ENCODE data around the gene PRCP.

Gene PRCP

DNA sequence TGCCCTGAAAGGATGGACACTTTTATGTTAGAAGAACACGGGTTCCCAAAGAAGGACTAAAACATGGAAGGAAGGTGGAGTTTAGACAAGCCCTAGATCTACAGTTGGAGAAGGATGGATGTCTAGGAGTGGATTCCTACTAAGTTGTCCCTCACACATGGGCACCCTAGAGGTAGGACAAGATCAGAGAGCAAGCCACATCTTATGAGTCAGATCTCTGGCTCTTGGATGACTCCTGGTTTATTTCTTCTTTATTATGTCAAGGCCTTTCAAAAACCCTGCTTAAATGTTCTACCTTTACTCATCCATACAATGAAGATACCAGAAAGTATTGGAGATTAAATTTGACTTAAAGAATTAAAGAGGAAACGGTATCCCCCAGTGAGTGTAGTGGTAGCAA lies 34.4 kb downstream of the PRCP start:
- 100% methylated on average over 2 of the region's 2 CpGs for WGBS (ENCODE audit: insufficient coverage)
- DNase-seq: no peak
- Histone ChIP-seq H3K27me3 (replicated peaks in 2 of 5; ENCODE audit: control insufficient read depth in 4 of 5, insufficient read depth in 5 of 5, low read length in 4 of 5) (no peaks in the 10 kb centered on the region), H3K36me3 (ENCODE audit: control insufficient read depth in 4 of 4, insufficient read depth in 4 of 4, low read length in 3 of 4) (no peaks in the 10 kb centered on the region), H3K4me3 (ENCODE audit: control insufficient read depth in 1 of 7, extremely low read depth in 1 of 7, insufficient read depth in 4 of 7, low read depth in 2 of 7, low read length in 6 of 7) (no peak overlapping the region), H3K4me1 (ENCODE audit: control extremely low read depth in 1 of 4, control insufficient read depth in 4 of 4, insufficient read depth in 4 of 4, low read length in 3 of 4) (peaks cover 0 to 5% (median 1%) of the 10 kb centered on the region in 4 experiments), H3K9me3 (ENCODE audit: control extremely low read depth in 1 of 5, control insufficient read depth in 4 of 5, insufficient read depth in 2 of 5, low read depth in 1 of 5, low read length in 4 of 5) (no peaks in the 10 kb centered on the region), H3K27ac (ENCODE audit: insufficient read depth in 1 of 2, low read depth in 1 of 2, low read length in 2 of 2, poor library complexity in 1 of 2, severe bottlenecking in 2 of 2) (no peak overlapping the region)
- ChIA-PET POLR2A (no interaction called here), CTCF (interaction anchor here (0.6 to 7.0 kb wide), 9 partner anchors 13 to 802 kb away, joined by 3 to 56 read pairs (median 7); partner anchors contain the start of genes DDIAS and PRCP)

GRCh38 chr11:82864268-82864667 lies 36.0 kb downstream of the PRCP start:
- CTCF ChIA-PET: interaction anchor here (1.1 to 7.0 kb wide), 7 partner anchors 12 to 153 kb away, joined by 3 to 56 read pairs (median 4); partner anchors contain the start of genes DDIAS and PRCP

GRCh38 chr11:82863209-82863608 lies 37.0 kb downstream of the PRCP start:
- Histone ChIP-seq H3K9me3 (ENCODE audit: control extremely low read depth in 1 of 5, control insufficient read depth in 4 of 5, insufficient read depth in 2 of 5, low read depth in 1 of 5, low read length in 4 of 5) (no peaks in the 10 kb centered on the region), H3K36me3 (ENCODE audit: control insufficient read depth in 4 of 4, insufficient read depth in 4 of 4, low read length in 3 of 4) (no peaks in the 10 kb centered on the region), H3K4me3 (ENCODE audit: control insufficient read depth in 1 of 7, extremely low read depth in 1 of 7, insufficient read depth in 4 of 7, low read depth in 2 of 7, low read length in 6 of 7) (no peak overlapping the region), H3K4me1 (ENCODE audit: control extremely low read depth in 1 of 4, control insufficient read depth in 4 of 4, insufficient read depth in 4 of 4, low read length in 3 of 4) (peaks cover 0 to 5% (median 1%) of the 10 kb centered on the region in 4 experiments), H3K27me3 (replicated peaks in 2 of 5; ENCODE audit: control insufficient read depth in 4 of 5, insufficient read depth in 5 of 5, low read length in 4 of 5) (no peaks in the 10 kb centered on the region), H3K27ac (ENCODE audit: insufficient read depth in 1 of 2, low read depth in 1 of 2, low read length in 2 of 2, poor library complexity in 1 of 2, severe bottlenecking in 2 of 2) (no peak overlapping the region)
- WGBS (ENCODE audit: insufficient coverage): 100% methylated on average over 1 of the region's 2 CpGs
- ChIA-PET POLR2A (interaction anchor here (0.6 kb wide), 1 partner anchor 160 kb away, joined by 3 read pairs; no protein-coding TSS in a partner anchor), CTCF (interaction anchor here (0.7 to 1.9 kb wide), 8 partner anchors 15 to 183 kb away, joined by 3 to 41 read pairs (median 3); no protein-coding TSS in a partner anchor)
- DNase-seq: no peak

More at GRCh38 chr11:82864268-82864667, 36.0 kb downstream of the PRCP start:
- 20% methylated on average over 3 of the region's 5 CpGs for WGBS (ENCODE audit: insufficient coverage)
- no peak overlapping the region for H3K4me3 ChIP-seq (ENCODE audit: control insufficient read depth in 1 of 7, extremely low read depth in 1 of 7, insufficient read depth in 4 of 7, low read depth in 2 of 7, low read length in 6 of 7)
- POLR2A ChIA-PET: no interaction called here
- H3K4me1 ChIP-seq (ENCODE audit: control extremely low read depth in 1 of 4, control insufficient read depth in 4 of 4, insufficient read depth in 4 of 4, low read length in 3 of 4): peaks cover 0 to 5% (median 1%) of the 10 kb centered on the region in 4 experiments
- peak; percentile 55 to 72 (median 70) for DNase-seq
- no peaks in the 10 kb centered on the region for H3K27me3 ChIP-seq (replicated peaks in 2 of 5; ENCODE audit: control insufficient read depth in 4 of 5, insufficient read depth in 5 of 5, low read length in 4 of 5)
- H3K27ac ChIP-seq (ENCODE audit: insufficient read depth in 1 of 2, low read depth in 1 of 2, low read length in 2 of 2, poor library complexity in 1 of 2, severe bottlenecking in 2 of 2): no peak overlapping the region
- H3K36me3 ChIP-seq (ENCODE audit: control insufficient read depth in 4 of 4, insufficient read depth in 4 of 4, low read length in 3 of 4): no peaks in the 10 kb centered on the region
- no peaks in the 10 kb centered on the region for H3K9me3 ChIP-seq (ENCODE audit: control extremely low read depth in 1 of 5, control insufficient read depth in 4 of 5, insufficient read depth in 2 of 5, low read depth in 1 of 5, low read length in 4 of 5)

DNA sequence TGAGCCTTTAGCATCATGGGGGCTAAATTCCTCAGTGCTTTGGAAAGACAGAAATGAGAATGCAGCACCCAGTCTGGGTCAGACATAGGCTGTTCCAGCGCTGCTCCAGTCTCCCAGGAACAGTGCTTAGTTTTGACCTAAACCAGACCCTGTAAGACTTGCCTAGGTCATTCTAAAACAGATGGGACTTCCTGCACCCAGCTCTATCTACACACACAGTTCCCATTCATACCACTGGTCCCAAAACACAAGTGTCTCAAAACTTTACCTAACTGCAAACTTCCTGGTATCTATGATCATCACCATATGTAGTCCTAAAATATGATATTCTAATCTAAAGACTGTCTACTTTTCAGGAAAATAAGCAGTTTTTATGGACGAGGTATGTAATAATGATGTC lies 37.9 kb downstream of the PRCP start:
- Histone ChIP-seq H3K36me3 (ENCODE audit: control insufficient read depth in 4 of 4, insufficient read depth in 4 of 4, low read length in 3 of 4) (no peaks in the 10 kb centered on the region), H3K27ac (ENCODE audit: insufficient read depth in 1 of 2, low read depth in 1 of 2, low read length in 2 of 2, poor library complexity in 1 of 2, severe bottlenecking in 2 of 2) (no peak overlapping the region), H3K9me3 (ENCODE audit: control extremely low read depth in 1 of 5, control insufficient read depth in 4 of 5, insufficient read depth in 2 of 5, low read depth in 1 of 5, low read length in 4 of 5) (no peaks in the 10 kb centered on the region), H3K4me1 (ENCODE audit: control extremely low read depth in 1 of 4, control insufficient read depth in 4 of 4, insufficient read depth in 4 of 4, low read length in 3 of 4) (peaks cover 0 to 5% (median 0%) of the 10 kb centered on the region in 4 experiments), H3K4me3 (ENCODE audit: control insufficient read depth in 1 of 7, extremely low read depth in 1 of 7, insufficient read depth in 4 of 7, low read depth in 2 of 7, low read length in 6 of 7) (no peak overlapping the region), H3K27me3 (replicated peaks in 2 of 5; ENCODE audit: control insufficient read depth in 4 of 5, insufficient read depth in 5 of 5, low read length in 4 of 5) (no peaks in the 10 kb centered on the region)
- ChIA-PET POLR2A (no interaction called here), CTCF (interaction anchor here (0.7 to 1.9 kb wide), 8 partner anchors 15 to 388 kb away, joined by 3 to 41 read pairs (median 3); no protein-coding TSS in a partner anchor)
- DNase-seq: no peak
- WGBS (ENCODE audit: insufficient coverage): 100% methylated on average over 1 of the region's 2 CpGs

- H3K27me3 ChIP-seq (replicated peaks in 2 of 5; ENCODE audit: control insufficient read depth in 4 of 5, insufficient read depth in 5 of 5, low read length in 4 of 5): no peaks in the 10 kb centered on the region
- DNase-seq: no peak
- POLR2A ChIA-PET: no interaction called here
- no peak overlapping the region for H3K27ac ChIP-seq (ENCODE audit: insufficient read depth in 1 of 2, low read depth in 1 of 2, low read length in 2 of 2, poor library complexity in 1 of 2, severe bottlenecking in 2 of 2)
- CTCF ChIA-PET: interaction anchor here (0.9 to 2.8 kb wide), 7 partner anchors 8 to 149 kb away, joined by 4 to 11 read pairs (median 6); no protein-coding TSS in a partner anchor
- no peaks in the 10 kb centered on the region for H3K36me3 ChIP-seq (ENCODE audit: control insufficient read depth in 4 of 4, insufficient read depth in 4 of 4, low read length in 3 of 4)
- WGBS (ENCODE audit: insufficient coverage): 89% methylated on average over 1 of the region's 2 CpGs
- H3K4me3 ChIP-seq (ENCODE audit: control insufficient read depth in 1 of 7, extremely low read depth in 1 of 7, insufficient read depth in 4 of 7, low read depth in 2 of 7, low read length in 6 of 7): no peak overlapping the region
- peaks cover 0 to 5% (median 0%) of the 10 kb centered on the region in 4 experiments for H3K4me1 ChIP-seq (ENCODE audit: control extremely low read depth in 1 of 4, control insufficient read depth in 4 of 4, insufficient read depth in 4 of 4, low read length in 3 of 4)
- H3K9me3 ChIP-seq (ENCODE audit: control extremely low read depth in 1 of 5, control insufficient read depth in 4 of 5, insufficient read depth in 2 of 5, low read depth in 1 of 5, low read length in 4 of 5): no peaks in the 10 kb centered on the region
Observed at GRCh38 chr11:82859750-82860149, 40.5 kb downstream of the PRCP start.

DNA sequence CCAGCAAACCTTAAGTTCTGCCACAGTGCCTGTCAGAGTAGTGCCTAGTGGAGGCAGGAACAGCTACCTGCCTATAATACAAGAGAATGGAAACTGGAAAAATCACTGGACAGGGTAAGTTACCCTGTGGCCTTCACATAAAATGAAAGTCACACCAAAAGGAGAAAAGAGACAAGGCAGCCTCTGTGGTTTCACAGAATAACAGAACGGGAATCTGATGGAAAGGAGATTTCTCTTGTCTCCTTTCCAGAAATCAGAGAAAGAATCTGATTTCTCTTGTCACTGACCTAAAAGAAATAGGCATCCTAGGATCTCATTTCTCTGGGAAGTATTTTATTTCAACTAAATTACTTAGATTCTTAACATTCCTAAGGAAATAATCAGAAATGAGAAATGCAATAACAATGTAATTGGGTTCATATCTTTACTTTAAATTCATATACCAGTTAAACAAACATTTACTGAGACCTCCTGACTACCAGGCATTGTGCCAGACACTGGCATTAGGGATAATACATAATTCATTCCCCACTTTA lies 41.6 kb downstream of the PRCP start:
- Histone ChIP-seq H3K27ac (ENCODE audit: insufficient read depth in 1 of 2, low read depth in 1 of 2, low read length in 2 of 2, poor library complexity in 1 of 2, severe bottlenecking in 2 of 2) (no peak overlapping the region), H3K27me3 (replicated peaks in 2 of 5; ENCODE audit: control insufficient read depth in 4 of 5, insufficient read depth in 5 of 5, low read length in 4 of 5) (no peaks in the 10 kb centered on the region), H3K4me3 (ENCODE audit: control insufficient read depth in 1 of 7, extremely low read depth in 1 of 7, insufficient read depth in 4 of 7, low read depth in 2 of 7, low read length in 6 of 7) (no peak overlapping the region), H3K4me1 (ENCODE audit: control extremely low read depth in 1 of 4, control insufficient read depth in 4 of 4, insufficient read depth in 4 of 4, low read length in 3 of 4) (no peaks in the 10 kb centered on the region), H3K9me3 (ENCODE audit: control extremely low read depth in 1 of 5, control insufficient read depth in 4 of 5, insufficient read depth in 2 of 5, low read depth in 1 of 5, low read length in 4 of 5) (peaks cover 0 to 4% (median 0%) of the 10 kb centered on the region in 5 experiments), H3K36me3 (ENCODE audit: control insufficient read depth in 4 of 4, insufficient read depth in 4 of 4, low read length in 3 of 4) (no peaks in the 10 kb centered on the region)
- WGBS (ENCODE audit: insufficient coverage): 50% methylated on average over 1 of the region's 1 CpG
- no peak for DNase-seq
- ChIA-PET POLR2A (no interaction called here), CTCF (interaction anchor here (1.2 to 2.8 kb wide), 6 partner anchors 8 to 148 kb away, joined by 3 to 11 read pairs (median 6); no protein-coding TSS in a partner anchor)

- 96% methylated on average over 2 of the region's 2 CpGs for WGBS (ENCODE audit: insufficient coverage)
- Histone ChIP-seq H3K27ac (ENCODE audit: insufficient read depth in 1 of 2, low read depth in 1 of 2, low read length in 2 of 2, poor library complexity in 1 of 2, severe bottlenecking in 2 of 2) (no peak overlapping the region), H3K4me3 (ENCODE audit: control insufficient read depth in 1 of 7, extremely low read depth in 1 of 7, insufficient read depth in 4 of 7, low read depth in 2 of 7, low read length in 6 of 7) (no peak overlapping the region), H3K27me3 (replicated peaks in 2 of 5; ENCODE audit: control insufficient read depth in 4 of 5, insufficient read depth in 5 of 5, low read length in 4 of 5) (no peaks in the 10 kb centered on the region), H3K9me3 (ENCODE audit: control extremely low read depth in 1 of 5, control insufficient read depth in 4 of 5, insufficient read depth in 2 of 5, low read depth in 1 of 5, low read length in 4 of 5) (peaks cover 0 to 4% (median 0%) of the 10 kb centered on the region in 5 experiments), H3K4me1 (ENCODE audit: control extremely low read depth in 1 of 4, control insufficient read depth in 4 of 4, insufficient read depth in 4 of 4, low read length in 3 of 4) (no peaks in the 10 kb centered on the region), H3K36me3 (ENCODE audit: control insufficient read depth in 4 of 4, insufficient read depth in 4 of 4, low read length in 3 of 4) (no peaks in the 10 kb centered on the region)
- no peak for DNase-seq
- POLR2A ChIA-PET: no interaction called here
- CTCF ChIA-PET: interaction anchor here (1.2 to 1.4 kb wide), 2 partner anchors 8 to 9 kb away, joined by 3 to 7 read pairs; no protein-coding TSS in a partner anchor
Observed at GRCh38 chr11:82858133-82858532, 42.1 kb downstream of the PRCP start.

All from common myeloid progenitor, CD34-positive (primary cell).